HepG2 (cell line): ENCODE measurements around the gene INAFM2. TPM values are rescaled to one million over a fixed set of nuclear protein-coding genes. Genes with fewer than 3 reads are reported as not detected.
A peak's percentile ranks its signal among the peaks of the same experiment; 100 is the strongest.

ENCODE experiments used
- AHDC1 ChIP-seq: sonication (generic); formaldehyde crosslinking; IDR thresholded peaks from 2 replicates; pipeline ENCODE4 v1.5.1; 2020; ENCODE audit warnings: mild to moderate bottlenecking, missing genetic modification reagents, borderline replicate concordance
- HMGA1 ChIP-seq: sonication (generic); formaldehyde crosslinking; conservative IDR thresholded peaks from 2 replicates; pipeline ENCODE4 v1.4.0; 2020; ENCODE audit warnings: missing genetic modification reagents
- NCOA5 ChIP-seq: sonication (generic); formaldehyde crosslinking; IDR thresholded peaks from 2 replicates; pipeline ENCODE4 v1.4.0; 2020; ENCODE audit warnings: missing genetic modification reagents
- RAD21 ChIP-seq: fragments of 450-650 bp; formaldehyde crosslinking; IDR thresholded peaks from 2 replicates; pipeline ENCODE4 v1.5.0; 2020; ENCODE audit warnings: mild to moderate bottlenecking
- TEF ChIP-seq: sonication (generic); formaldehyde crosslinking; IDR thresholded peaks from 2 replicates; pipeline ENCODE4 v1.5.0; 2020; ENCODE audit warnings: missing genetic modification reagents
- THAP11 ChIP-seq: IDR thresholded peaks from 2 replicates; pipeline ENCODE4 v1.6.1; 2016; ENCODE audit warnings: missing biosample characterization, missing genetic modification reagents
- ZBTB33 ChIP-seq: sonication (generic); formaldehyde crosslinking; IDR thresholded peaks from 2 replicates; pipeline ENCODE4 v1.4.0; 2020; ENCODE audit warnings: missing genetic modification reagents
- ZFY ChIP-seq: sonication (generic); formaldehyde crosslinking; IDR thresholded peaks from 2 replicates; pipeline ENCODE4 v1.4.0; 2020; ENCODE audit warnings: missing genetic modification reagents
- ZNF280D ChIP-seq: sonication (generic); formaldehyde crosslinking; IDR thresholded peaks from 2 replicates; pipeline ENCODE4 v1.5.1; 2020; ENCODE audit warnings: mild to moderate bottlenecking, missing genetic modification reagents
- polyA plus RNA-seq, 8 experiments: library from polyadenylated mRNA; depleted of rRNA in 3 of 8; stranded (reverse) in 7 of 8; unstranded in 1 of 8; fragments of >200 nt; fragmentation: Illumina TruSeq in 4 of 8; extraction: Trizol in 4 of 8; gene quantifications; 2 replicates each; pipeline versions ENCODE4 v1.2.1 to v1.2.3, GENCODE V29; 2011 to 2016; ENCODE audit warnings: low read depth in 4 of 8, missing spikeins in 1 of 8, mixed read lengths in 1 of 8; ENCODE audit not compliant: insufficient read depth in 1 of 8
- total RNA-seq, 5 experiments: library from RNA; depleted of rRNA; stranded (reverse); fragments of >200 nt; fragmentation: Illumina TruSeq; extraction: Trizol; gene quantifications; 2 replicates each; pipeline ENCODE4 v1.2.3, GENCODE V29; 2016; ENCODE audit warnings: low read depth in 1 of 5

INAFM2 gene
- total and polyA plus RNA-seq, 2 of the 13 experiments (the other 11 are each of a cell fraction or from before 2014, with no cell fraction given): 5.5 to 6.5 TPM

- no peak for TF ChIP-seq TEF (CRISPR knock-in tag)
- TF ChIP-seq ZBTB33 (CRISPR knock-in tag): 0 out of 2 replicates have a peak, but pooled peaks have one; percentile 8
- TF ChIP-seq HMGA1: no peak
- TF ChIP-seq NCOA5 (CRISPR knock-in tag): no peak
- TF ChIP-seq ZNF280D (CRISPR knock-in tag): no peak
- no peak for TF ChIP-seq THAP11 (CRISPR knock-in tag)
- no peak for TF ChIP-seq AHDC1 (CRISPR knock-in tag)
- TF ChIP-seq ZFY: no peak
- peak; percentile 68 for TF ChIP-seq RAD21
- TF ChIP-seq, all 625 proteins: peak for 9
These were observed 21.2 kb downstream of the INAFM2 start (continued) for GRCh38 chr15:40344631-40345120.
